A549 (cell line): ENCODE data around the gene CCL4. TPM values are rescaled to one million over a fixed set of nuclear protein-coding genes. Genes with fewer than 3 reads are reported as not detected.
"Not testable (repeated sequence)": the region's sequence is repeated elsewhere in the genome, so short reads cannot be mapped to it uniquely, and the experiment has no call there.

Experiments used
- ATAC-seq, 2 experiments: fragments of 200-7000 bp in 1 of 2; fragments of >200 bp in 1 of 2; cut with Nextera tagmentation in 1 of 2; cut with Tn5 transposase in 1 of 2; 3 replicates each; pipeline versions ENCODE4 v1.8.0 to v1.9.1; 2018 to 2020; ENCODE audit warnings: mild to moderate bottlenecking in 1 of 2, moderate library complexity in 1 of 2
- CTCF ChIA-PET: fragments of 300-600 bp; sonication (Branson Sonifier 250); formaldehyde crosslinking; extraction: SDS; loops from one replicate; lab custom pipeline; 2021; ENCODE audit warnings: antibody characterized with exemption, inconsistent platforms; lab: Yijun Ruan, JAX
- POLR2A ChIA-PET: fragments of 350-600 bp; formaldehyde crosslinking; extraction: SDS; loops from one replicate; lab custom pipeline; 2021; ENCODE audit warnings: antibody characterized with exemption, inconsistent platforms; lab: Yijun Ruan, JAX
- DNase-seq, 2 experiments: peaks; one replicate each; pipeline versions ENCODE4 v3.0.0 to v3.0.0-alpha.2; 2011 to 2016; ENCODE audit warnings: low read depth in 1 of 2, low spot score in 1 of 2
- FAIRE-seq: peaks from 2 replicates; lab custom pipeline; 2011; peaks lifted over from hg19 to GRCh38; lab: Jason Lieb, UNC
- H3K27ac ChIP-seq, 2 experiments: fragments of >200 bp; sonication (Bioruptor Twin); formaldehyde crosslinking; 3 replicates each; pipeline ENCODE4 v1.5.1; 2016 to 2017
- H3K4me1 ChIP-seq: fragments of >200 bp; sonication (Bioruptor Twin); formaldehyde crosslinking; 3 replicates; pipeline ENCODE4 v1.6.1; 2016
- H3K4me2 ChIP-seq: fragments of >200 bp; sonication (Bioruptor Twin); formaldehyde crosslinking; 3 replicates; pipeline ENCODE4 v1.6.1; 2016
- H3K4me3 ChIP-seq: fragments of >200 bp; sonication (Bioruptor Twin); formaldehyde crosslinking; 3 replicates; pipeline ENCODE4 v1.5.1; 2016
- H3K9me3 ChIP-seq: fragments of >200 bp; sonication (Bioruptor Twin); formaldehyde crosslinking; 3 replicates; pipeline ENCODE4 v1.6.1; 2016
- CEBPB ChIP-seq, 2 experiments: fragments of >200 bp in 1 of 2; sonication (Bioruptor Twin) in 1 of 2; formaldehyde crosslinking in 1 of 2; IDR thresholded peaks; 2 replicates each; pipeline ENCODE4 v1.6.1; 2012 to 2016
- CHD4 ChIP-seq: fragments of 200-600 bp; sonication (generic); IDR thresholded peaks from 2 replicates; pipeline ENCODE4 v1.6.1; 2016; ENCODE audit warnings: antibody characterized with exemption, mild to moderate bottlenecking, borderline replicate concordance
- EP300 ChIP-seq, 2 experiments: fragments of >200 bp; sonication (Bioruptor Twin); formaldehyde crosslinking; IDR thresholded peaks; 2 replicates in 1 of 2; 3 replicates in 1 of 2; pipeline ENCODE4 v1.6.1; 2016 to 2017
- FOSB ChIP-seq: fragments of 250-450 bp; sonication (Bioruptor Pico); IDR thresholded peaks from 2 replicates; pipeline ENCODE4 v1.5.0; 2020; ENCODE audit warnings: mild to moderate bottlenecking, moderate library complexity
- FOSL2 ChIP-seq, 2 experiments: fragments of 450-650 bp in 1 of 2; fragments of >200 bp in 1 of 2; sonication (Bioruptor Twin) in 1 of 2; formaldehyde crosslinking; IDR thresholded peaks; 2 replicates each; pipeline versions ENCODE4 v1.5.0 to v1.6.1; 2016 to 2020; ENCODE audit warnings: mild to moderate bottlenecking in 1 of 2, moderate library complexity in 1 of 2
- HDAC2 ChIP-seq: fragments of 200-600 bp; sonication (generic); IDR thresholded peaks from 2 replicates; pipeline ENCODE4 v1.6.1; 2016
- HMGXB4 ChIP-seq: fragments of 250-450 bp; sonication (Bioruptor Pico); IDR thresholded peaks from 2 replicates; pipeline ENCODE4 v1.5.0; 2021; ENCODE audit warnings: mild to moderate bottlenecking, moderate library complexity, borderline replicate concordance
- HOXA7 ChIP-seq: fragments of 250-450 bp; sonication (Bioruptor Pico); IDR thresholded peaks from 2 replicates; pipeline ENCODE4 v1.5.0; 2020; ENCODE audit warnings: mild to moderate bottlenecking, moderate library complexity
- JUN ChIP-seq, 2 experiments: fragments of >200 bp; sonication (Bioruptor Twin); formaldehyde crosslinking; IDR thresholded peaks; 2 replicates in 1 of 2; 3 replicates in 1 of 2; pipeline ENCODE4 v1.6.1; 2016 to 2017
- JUNB ChIP-seq: fragments of >200 bp; sonication (Bioruptor Twin); formaldehyde crosslinking; IDR thresholded peaks from 2 replicates; pipeline ENCODE4 v1.6.1; 2016
- MAZ ChIP-seq: fragments of 150-350 bp; IDR thresholded peaks from 2 replicates; pipeline ENCODE4 v1.6.1; 2014; ENCODE audit warnings: antibody characterized with exemption, low read depth, low read length, borderline replicate concordance
- MYC ChIP-seq: IDR thresholded peaks from 2 replicates; pipeline ENCODE4 v1.6.1; 2012; ENCODE audit warnings: mild to moderate bottlenecking, inconsistent platforms, low read length, improper control_type of control experiment, borderline replicate concordance
- NFE2L2 ChIP-seq: fragments of 150-350 bp; conservative IDR thresholded peaks from 2 replicates; pipeline ENCODE4 v1.6.1; 2014; ENCODE audit warnings: low read length
- NR3C1 ChIP-seq: fragments of >200 bp; sonication (Bioruptor Twin); formaldehyde crosslinking; IDR thresholded peaks from 3 replicates; pipeline ENCODE4 v1.6.1; 2017
- PBX3 ChIP-seq: IDR thresholded peaks from 2 replicates; pipeline ENCODE4 v1.6.1; 2012
- POLR2AphosphoS2 ChIP-seq: conservative IDR thresholded peaks from 2 replicates; pipeline ENCODE4 v1.6.1; 2012; ENCODE audit warnings: low read length, improper control_type of control experiment, inconsistent platforms
- SMC3 ChIP-seq: fragments of >200 bp; sonication (Bioruptor Twin); formaldehyde crosslinking; IDR thresholded peaks from 3 replicates; pipeline ENCODE4 v1.6.1; 2018; ENCODE audit warnings: inconsistent platforms
- WGBS: methylation state at CpG from one replicate; pipeline ENCODE4 v1.1.6; 2017; ENCODE audit errors: missing lambda C conversion rate; 5-methylcytosine and 5-hydroxymethylcytosine counted together
- polyA plus RNA-seq, 4 experiments: library from polyadenylated mRNA; depleted of rRNA in 3 of 4; stranded (reverse); fragments of >200 nt; fragmentation: RNase III in 1 of 4; extraction: RNeasy Plus Mini Kit Qiagen cat#74134 plus additional on column Dnase treatment in 1 of 4; gene quantifications; 2 replicates in 3 of 4; 3 replicates in 1 of 4; pipeline ENCODE4 v1.2.3, GENCODE V29; 2011 to 2017
- TF ChIP-seq, protein P1 (sequence below): IDR thresholded peaks from 2 replicates; pipeline ENCODE4 v1.6.1; 2012; ENCODE audit warnings: low read depth, borderline replicate concordance
- TF ChIP-seq, protein P2 (sequence below): fragments of 200-600 bp; sonication (generic); IDR thresholded peaks from 2 replicates; pipeline ENCODE4 v1.6.1; 2016; ENCODE audit warnings: antibody characterized with exemption, mild to moderate bottlenecking, moderate library complexity
- TF ChIP-seq, protein P3 (sequence below): fragments of >200 bp; sonication (Bioruptor Twin); formaldehyde crosslinking; IDR thresholded peaks from 3 replicates; pipeline ENCODE4 v1.5.1; 2016

Gene CCL4
- polyA plus RNA-seq, 2 of the 4 experiments (the other 2 are of a cell fraction), result not detected

DNA sequence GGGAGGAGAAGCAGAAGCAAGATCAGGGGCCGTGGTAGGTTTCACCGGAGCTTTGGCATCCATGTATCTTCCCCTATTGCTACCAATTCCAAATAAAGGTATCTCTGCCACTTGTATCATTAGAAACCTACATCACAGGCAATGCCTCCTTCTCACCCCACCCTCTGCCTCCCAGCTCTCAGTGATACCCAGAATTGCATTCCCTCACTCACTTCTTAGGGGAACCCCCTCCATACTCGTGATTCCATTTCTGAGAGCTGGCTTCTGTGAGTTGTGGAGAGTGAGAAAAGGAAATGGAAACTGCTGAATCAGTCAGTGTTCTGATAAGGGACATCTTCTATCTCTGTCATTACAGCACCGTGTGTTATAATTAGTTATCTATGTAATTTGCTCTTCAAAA, 11.4 kb upstream of the CCL4 start:
- H3K4me3 ChIP-seq, result no peak overlapping the region
- H3K27ac ChIP-seq, result no peak overlapping the region
- 25% methylated on average over 4 of the region's 4 CpGs for WGBS
- H3K9me3 ChIP-seq, result no peaks in the 10 kb centered on the region
- ATAC-seq (no peak), DNase-seq (no peak), FAIRE-seq (no peak)
- TF ChIP-seq JUN (IDR thresholded peaks at IDR 0.05) (no peak), NR3C1 (no peak), MAZ (no peak), CHD4 (no peak), HMGXB4 (CRISPR knock-in tag) (no peak), POLR2AphosphoS2 (no peak), EP300 (IDR thresholded peaks at IDR 0.05) (no peak), JUNB (no peak), FOSB (CRISPR knock-in tag) (no peak), HDAC2 (no peak)
- TF ChIP-seq, protein P1, sequence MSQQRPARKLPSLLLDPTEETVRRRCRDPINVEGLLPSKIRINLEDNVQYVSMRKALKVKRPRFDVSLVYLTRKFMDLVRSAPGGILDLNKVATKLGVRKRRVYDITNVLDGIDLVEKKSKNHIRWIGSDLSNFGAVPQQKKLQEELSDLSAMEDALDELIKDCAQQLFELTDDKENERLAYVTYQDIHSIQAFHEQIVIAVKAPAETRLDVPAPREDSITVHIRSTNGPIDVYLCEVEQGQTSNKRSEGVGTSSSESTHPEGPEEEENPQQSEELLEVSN, result no peak
- CTCF ChIA-PET, result interaction anchor here (0.6 to 1.3 kb wide), 2 partner anchors 10 to 57 kb away, joined by 3 to 6 read pairs; no protein-coding TSS in a partner anchor
- no peak overlapping the region for H3K4me2 ChIP-seq
- H3K4me1 ChIP-seq, result no peaks in the 10 kb centered on the region
- POLR2A ChIA-PET, result no interaction called here

GRCh38 chr17:36092715-36093114, 10.9 kb upstream of the CCL4 start:
- CTCF ChIA-PET, result interaction anchor here (0.6 to 1.3 kb wide), 2 partner anchors 56 to 123 kb away, joined by 3 to 6 read pairs; no protein-coding TSS in a partner anchor
- H3K9me3 ChIP-seq, H3K27ac ChIP-seq, H3K4me2 ChIP-seq, H3K4me1 ChIP-seq, DNase-seq, POLR2A ChIA-PET, FAIRE-seq, ATAC-seq, H3K4me3 ChIP-seq: not testable (repeated sequence)
- WGBS, result 51% methylated on average over 6 of the region's 6 CpGs

DNA sequence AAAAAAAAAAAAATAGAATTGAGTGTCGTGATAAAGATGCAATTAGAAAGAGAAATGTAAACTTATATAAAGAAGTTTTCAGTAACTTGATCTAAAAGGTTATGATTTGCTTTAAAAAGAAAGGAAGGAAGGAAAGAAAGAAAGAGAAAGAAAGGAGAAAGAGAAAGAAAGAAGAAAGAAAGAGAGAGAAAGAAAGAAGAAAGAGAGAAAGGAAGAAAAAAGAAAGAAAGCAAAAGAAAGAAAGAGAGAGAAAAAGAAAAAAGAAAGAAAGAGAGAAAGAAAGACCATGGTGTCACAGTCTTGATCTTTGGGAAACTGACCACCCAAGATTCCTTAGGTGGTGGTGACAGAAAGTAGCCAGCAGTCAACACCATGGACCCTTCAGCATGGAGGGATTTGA, 9.4 kb upstream of the CCL4 start:
- Histone ChIP-seq H3K4me2 (no peak overlapping the region), H3K4me3 (no peak overlapping the region)
- CTCF ChIA-PET, result no interaction called here
- POLR2A ChIA-PET, result no interaction called here
- no peak for ATAC-seq
- TF ChIP-seq, protein P2, sequence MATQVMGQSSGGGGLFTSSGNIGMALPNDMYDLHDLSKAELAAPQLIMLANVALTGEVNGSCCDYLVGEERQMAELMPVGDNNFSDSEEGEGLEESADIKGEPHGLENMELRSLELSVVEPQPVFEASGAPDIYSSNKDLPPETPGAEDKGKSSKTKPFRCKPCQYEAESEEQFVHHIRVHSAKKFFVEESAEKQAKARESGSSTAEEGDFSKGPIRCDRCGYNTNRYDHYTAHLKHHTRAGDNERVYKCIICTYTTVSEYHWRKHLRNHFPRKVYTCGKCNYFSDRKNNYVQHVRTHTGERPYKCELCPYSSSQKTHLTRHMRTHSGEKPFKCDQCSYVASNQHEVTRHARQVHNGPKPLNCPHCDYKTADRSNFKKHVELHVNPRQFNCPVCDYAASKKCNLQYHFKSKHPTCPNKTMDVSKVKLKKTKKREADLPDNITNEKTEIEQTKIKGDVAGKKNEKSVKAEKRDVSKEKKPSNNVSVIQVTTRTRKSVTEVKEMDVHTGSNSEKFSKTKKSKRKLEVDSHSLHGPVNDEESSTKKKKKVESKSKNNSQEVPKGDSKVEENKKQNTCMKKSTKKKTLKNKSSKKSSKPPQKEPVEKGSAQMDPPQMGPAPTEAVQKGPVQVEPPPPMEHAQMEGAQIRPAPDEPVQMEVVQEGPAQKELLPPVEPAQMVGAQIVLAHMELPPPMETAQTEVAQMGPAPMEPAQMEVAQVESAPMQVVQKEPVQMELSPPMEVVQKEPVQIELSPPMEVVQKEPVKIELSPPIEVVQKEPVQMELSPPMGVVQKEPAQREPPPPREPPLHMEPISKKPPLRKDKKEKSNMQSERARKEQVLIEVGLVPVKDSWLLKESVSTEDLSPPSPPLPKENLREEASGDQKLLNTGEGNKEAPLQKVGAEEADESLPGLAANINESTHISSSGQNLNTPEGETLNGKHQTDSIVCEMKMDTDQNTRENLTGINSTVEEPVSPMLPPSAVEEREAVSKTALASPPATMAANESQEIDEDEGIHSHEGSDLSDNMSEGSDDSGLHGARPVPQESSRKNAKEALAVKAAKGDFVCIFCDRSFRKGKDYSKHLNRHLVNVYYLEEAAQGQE, result no peak
- TF ChIP-seq SMC3 (no peak), MYC (no peak), PBX3 (no peak), FOSL2 (IDR thresholded peaks at IDR 0.05) (no peak), FOSL2 (CRISPR knock-in tag; IDR thresholded peaks at IDR 0.05) (no peak), NFE2L2 (no peak), HOXA7 (CRISPR knock-in tag) (no peak), CEBPB (IDR thresholded peaks at IDR 0.05) (no peak)
- TF ChIP-seq, protein P3, sequence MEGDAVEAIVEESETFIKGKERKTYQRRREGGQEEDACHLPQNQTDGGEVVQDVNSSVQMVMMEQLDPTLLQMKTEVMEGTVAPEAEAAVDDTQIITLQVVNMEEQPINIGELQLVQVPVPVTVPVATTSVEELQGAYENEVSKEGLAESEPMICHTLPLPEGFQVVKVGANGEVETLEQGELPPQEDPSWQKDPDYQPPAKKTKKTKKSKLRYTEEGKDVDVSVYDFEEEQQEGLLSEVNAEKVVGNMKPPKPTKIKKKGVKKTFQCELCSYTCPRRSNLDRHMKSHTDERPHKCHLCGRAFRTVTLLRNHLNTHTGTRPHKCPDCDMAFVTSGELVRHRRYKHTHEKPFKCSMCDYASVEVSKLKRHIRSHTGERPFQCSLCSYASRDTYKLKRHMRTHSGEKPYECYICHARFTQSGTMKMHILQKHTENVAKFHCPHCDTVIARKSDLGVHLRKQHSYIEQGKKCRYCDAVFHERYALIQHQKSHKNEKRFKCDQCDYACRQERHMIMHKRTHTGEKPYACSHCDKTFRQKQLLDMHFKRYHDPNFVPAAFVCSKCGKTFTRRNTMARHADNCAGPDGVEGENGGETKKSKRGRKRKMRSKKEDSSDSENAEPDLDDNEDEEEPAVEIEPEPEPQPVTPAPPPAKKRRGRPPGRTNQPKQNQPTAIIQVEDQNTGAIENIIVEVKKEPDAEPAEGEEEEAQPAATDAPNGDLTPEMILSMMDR, result no peak
- TF ChIP-seq, all 56 proteins: peak for 0
- WGBS, result 19% methylated on average over 1 of the region's 1 CpG
- no peak for DNase-seq
- no peak overlapping the region for H3K27ac ChIP-seq
- no peaks in the 10 kb centered on the region for H3K9me3 ChIP-seq
- FAIRE-seq, result no peak
- no peaks in the 10 kb centered on the region for H3K4me1 ChIP-seq
